Panc1 (cell line): ENCODE measurements around the gene RPL21. TPM values are rescaled to one million over a fixed set of nuclear protein-coding genes. Genes with fewer than 3 reads are reported as not detected.
"Not testable (repeated sequence)": the region's sequence is repeated elsewhere in the genome, so short reads cannot be mapped to it uniquely, and the experiment has no call there.

ENCODE experiments used
- ATAC-seq: fragments of 200-7000 bp; cut with Tn5 transposase; 2 replicates; pipeline ENCODE4 v1.9.1; 2020; ENCODE audit warnings: mild to moderate bottlenecking, moderate library complexity
- BruUV-seq: library from RNA; stranded (reverse); fragments of 400-500 nt; replicated peaks from 2 replicates; lab custom pipeline; 2021; lab: Mats Ljungman, UMichigan
- CTCF ChIA-PET: fragments of 300-600 bp; sonication (Branson Sonifier 250); formaldehyde crosslinking; loops from one replicate; lab custom pipeline; 2022; ENCODE audit warnings: antibody characterized with exemption; lab: Charles Lee
- POLR2A ChIA-PET: fragments of 300-600 bp; sonication (Branson Sonifier 250); formaldehyde crosslinking; loops from one replicate; lab custom pipeline; 2022; ENCODE audit warnings: antibody characterized with exemption; lab: Charles Lee
- DNase-seq: peaks from one replicate; pipeline ENCODE4 v3.0.0-alpha.2; 2010; ENCODE audit warnings: low read depth, low spot score
- H3K27ac ChIP-seq: 2 replicates; pipeline ENCODE4 v1.5.1; 2011; ENCODE audit warnings: mild to moderate bottlenecking, low read length, inconsistent platforms
- H3K27me3 ChIP-seq: fragments of 200-500 bp; sonication (Bioruptor generic); 2 replicates; pipeline ENCODE4 v1.6.0; 2014; ENCODE audit warnings: low read length, inconsistent platforms; ENCODE audit not compliant: control insufficient read depth, insufficient read depth
- H3K36me3 ChIP-seq: fragments of 200-500 bp; sonication (Bioruptor generic); 2 replicates; pipeline ENCODE4 v1.5.1; 2014; ENCODE audit warnings: inconsistent platforms, mild to moderate bottlenecking, low read length, moderate library complexity; ENCODE audit not compliant: control insufficient read depth, insufficient read depth
- H3K4me1 ChIP-seq: 2 replicates; pipeline ENCODE4 v1.5.1; 2011; ENCODE audit warnings: inconsistent platforms, mild to moderate bottlenecking, low read length, moderate library complexity; ENCODE audit not compliant: control insufficient read depth, insufficient read depth
- H3K4me3 ChIP-seq, 2 experiments: 2 replicates each; pipeline ENCODE4 v1.5.1; 2011 to 2012; ENCODE audit warnings: low read depth in 2 of 2, low read length in 2 of 2, mild to moderate bottlenecking in 2 of 2, inconsistent platforms in 1 of 2, moderate library complexity in 1 of 2
- H3K9me3 ChIP-seq: fragments of 200-500 bp; sonication (Bioruptor generic); 2 replicates; pipeline ENCODE4 v1.5.1; 2014; ENCODE audit warnings: low read depth, mild to moderate bottlenecking, inconsistent platforms, low read length, moderate library complexity; ENCODE audit not compliant: control insufficient read depth, insufficient read depth
- CTCF ChIP-seq: fragments of 450-650 bp; IDR thresholded peaks from 2 replicates; pipeline ENCODE4 v1.5.1; 2017; ENCODE audit warnings: mild to moderate bottlenecking
- POLR2AphosphoS5 ChIP-seq: IDR thresholded peaks from 2 replicates; pipeline ENCODE4 v1.6.1; 2012; ENCODE audit warnings: mild to moderate bottlenecking, low read depth, low read length, moderate library complexity
- REST ChIP-seq, 2 experiments: IDR thresholded peaks; 2 replicates each; pipeline ENCODE4 v1.6.1; 2011 to 2012; ENCODE audit warnings: low read depth in 2 of 2, control low read depth in 1 of 2, low read length in 1 of 2, mild to moderate bottlenecking in 1 of 2, moderate library complexity in 1 of 2; ENCODE audit not compliant: insufficient read depth in 1 of 2
- SIN3A ChIP-seq: IDR thresholded peaks from 2 replicates; pipeline ENCODE4 v1.6.1; 2012; ENCODE audit warnings: low read depth, mild to moderate bottlenecking, low read length, moderate library complexity, borderline replicate concordance; ENCODE audit not compliant: insufficient read depth
- TCF7L2 ChIP-seq: IDR thresholded peaks from 2 replicates; pipeline ENCODE4 v1.6.1; 2011; ENCODE audit warnings: mild to moderate bottlenecking, low read depth, low read length, inconsistent platforms
- in situ Hi-C: cut with HindIII; loops from 2 replicates; pipeline ENCODE4 v1.10.0; 2016; ENCODE audit warnings: low sequenced_read_pairs, low pct_unique_long_range_greater_than_20kb
- intact Hi-C: fragments of 100-400 bp; cut with micrococcal nuclease; formaldehyde crosslinking; loops from one replicate; pipeline ENCODE4 v1.10.0; 2022; ENCODE audit not compliant: unreplicated experiment
- total RNA-seq: library from RNA; stranded (reverse); gene quantifications from one replicate; pipeline ENCODE4 v1.2.1, GENCODE V29; 2021; ENCODE audit not compliant: unreplicated experiment

The RPL21 gene
- total RNA-seq, 1 experiment from 2014 or later: 702 TPM

DNA sequence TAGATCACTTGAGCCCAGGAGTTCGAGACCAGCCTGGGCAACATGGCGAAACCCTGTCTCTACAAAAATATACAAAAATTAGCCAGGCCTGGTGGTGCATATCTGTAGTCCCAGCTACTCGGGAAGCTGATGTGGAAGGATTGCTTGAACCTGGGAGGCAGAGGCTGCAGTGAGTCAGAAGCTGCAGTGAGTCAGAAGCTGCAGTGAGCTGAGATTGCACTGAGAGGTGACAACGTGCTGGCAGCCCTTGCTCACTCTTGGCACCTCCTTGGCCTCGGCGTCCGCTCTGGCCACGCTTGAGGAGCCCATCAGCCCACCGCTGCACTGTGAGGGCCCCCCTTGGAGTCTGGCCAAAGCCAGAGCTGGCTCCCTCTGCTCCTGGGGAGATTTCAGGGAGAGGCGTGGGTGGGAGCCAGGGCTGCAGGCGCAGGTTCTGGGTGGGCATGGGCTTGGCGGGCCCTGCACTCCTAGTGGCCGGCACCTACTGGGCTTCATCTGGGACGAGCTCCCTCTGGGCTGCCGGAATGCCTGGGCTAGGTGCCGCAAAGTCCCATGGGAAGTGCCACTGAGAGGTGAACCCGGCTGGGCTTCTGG lies 39.5 kb upstream of the RPL21 start:
- Histone ChIP-seq H3K9me3 (no peaks in the 10 kb centered on the region), H3K4me1 (no peaks in the 10 kb centered on the region), H3K36me3 (no peaks in the 10 kb centered on the region), H3K27me3 (no peaks in the 10 kb centered on the region), H3K27ac (no peak overlapping the region), H3K4me3 (no peak overlapping the region)
- no TSS peak for BruUV-seq
- intact Hi-C loops: no loop called here
- in situ Hi-C loops: no loop called here
- DNase-seq (no peak), ATAC-seq (peak; percentile 72; the same call in 1 of the 2 replicates)
- TF ChIP-seq REST (IDR thresholded peaks at IDR 0.05; ENCODE audit: insufficient read depth in 1 of 2, low read depth in 2 of 2, low read length in 1 of 2) (no peak), CTCF (no peak), SIN3A (no peak), TCF7L2 (no peak), POLR2AphosphoS5 (no peak)
- ChIA-PET POLR2A (interaction anchor here (0.6 kb wide), 1 partner anchor 9 kb away, joined by 7 read pairs; no protein-coding TSS in a partner anchor), CTCF (no interaction called here)

- H3K4me1 ChIP-seq, ATAC-seq, H3K27ac ChIP-seq, intact Hi-C loops, BruUV-seq, DNase-seq, in situ Hi-C loops, H3K4me3 ChIP-seq, H3K36me3 ChIP-seq, CTCF ChIA-PET, POLR2A ChIA-PET, H3K27me3 ChIP-seq, H3K9me3 ChIP-seq: not testable (repeated sequence)
These were observed 38.0 kb upstream of the RPL21 start for GRCh38 chr13:27213386-27213785.

GRCh38 chr13:27217791-27218190 lies 33.6 kb upstream of the RPL21 start:
- H3K36me3 ChIP-seq, H3K4me1 ChIP-seq, H3K9me3 ChIP-seq, intact Hi-C loops, H3K4me3 ChIP-seq, H3K27ac ChIP-seq, BruUV-seq, ATAC-seq, H3K27me3 ChIP-seq, CTCF ChIA-PET, POLR2A ChIA-PET, DNase-seq, in situ Hi-C loops: not testable (repeated sequence)

- DNase-seq, BruUV-seq, H3K4me1 ChIP-seq, H3K4me3 ChIP-seq, intact Hi-C loops, H3K9me3 ChIP-seq, CTCF ChIA-PET, H3K27me3 ChIP-seq, H3K27ac ChIP-seq, H3K36me3 ChIP-seq, ATAC-seq, in situ Hi-C loops: not testable (repeated sequence)
- POLR2A ChIA-PET: interaction anchor here (0.6 kb wide), 1 partner anchor 16 kb away, joined by 3 read pairs; no protein-coding TSS in a partner anchor
These were observed 32.5 kb upstream of the RPL21 start for GRCh38 chr13:27218861-27219260.
